HG02981 (cell line): ENCODE measurements around the gene SMG1.
"Not testable (repeated sequence)": the region's sequence is repeated elsewhere in the genome, so short reads cannot be mapped to it uniquely, and the experiment has no call there.

ENCODE experiments used
- ATAC-seq: cut with Tn5 transposase; IDR thresholded peaks from one replicate; pipeline ENCODE4 v1.9.1; 2021; ENCODE audit warnings: mild to moderate bottlenecking, moderate library complexity; ENCODE audit not compliant: unreplicated experiment

Gene SMG1

GRCh38 chr16:18936727-18937340 is 10.6 kb upstream of the SMG1 start:
- no peak for ATAC-seq

DNA sequence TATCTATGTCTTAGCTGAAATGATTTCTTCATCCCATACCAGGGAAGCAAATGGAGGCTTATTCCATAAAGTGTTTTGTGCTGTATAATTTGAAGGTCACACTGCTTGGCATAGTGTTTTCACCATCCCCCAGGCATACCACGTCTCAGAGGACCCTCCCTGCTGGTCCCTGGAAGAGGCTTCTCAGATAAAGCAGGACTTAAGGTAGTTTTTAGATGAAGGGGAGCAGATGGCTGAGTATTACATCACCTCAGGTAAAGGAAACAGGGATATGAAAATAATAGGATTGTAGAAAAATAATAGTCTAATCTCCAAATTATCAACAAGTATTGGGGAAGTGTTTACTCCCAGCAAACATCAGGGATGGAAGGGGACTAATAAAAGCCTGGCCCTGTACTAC is 7.3 kb upstream of the SMG1 start:
- no peak for ATAC-seq

DNA sequence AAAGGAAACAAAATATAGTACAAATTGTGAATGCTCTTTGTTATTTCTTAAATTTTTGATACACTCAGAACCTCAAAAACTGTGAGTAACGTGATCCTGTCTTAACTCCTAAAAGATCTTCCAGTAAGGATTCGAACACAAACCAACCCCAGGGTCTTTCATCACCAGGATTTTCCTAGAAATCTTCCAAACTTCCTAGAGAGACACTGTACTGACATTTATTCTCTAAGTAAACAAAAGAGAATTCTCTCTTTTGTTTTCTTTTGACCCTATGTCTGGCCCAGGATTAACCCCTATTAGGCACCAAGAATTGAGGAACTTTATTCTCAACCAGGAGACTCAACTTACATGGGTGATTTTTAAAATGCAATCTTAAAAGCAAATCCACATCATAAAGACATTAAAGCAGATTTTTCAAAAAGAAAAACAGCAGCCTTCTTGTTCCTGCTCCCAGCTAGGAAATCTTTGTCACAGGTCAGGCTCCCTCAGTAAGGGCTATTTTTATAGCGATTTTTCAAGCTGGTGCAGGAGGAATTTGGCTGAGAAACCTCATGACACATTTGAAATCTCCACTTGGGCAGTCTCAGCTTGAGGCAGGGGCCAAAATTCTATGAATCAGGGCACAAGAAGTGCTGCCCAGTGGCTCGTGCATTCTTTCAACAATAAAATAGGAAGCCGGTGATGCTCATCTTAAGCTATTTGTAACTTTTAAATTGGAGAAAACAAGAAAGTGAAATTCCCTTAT is 6.2 kb upstream of the SMG1 start:
- no peak for ATAC-seq

DNA sequence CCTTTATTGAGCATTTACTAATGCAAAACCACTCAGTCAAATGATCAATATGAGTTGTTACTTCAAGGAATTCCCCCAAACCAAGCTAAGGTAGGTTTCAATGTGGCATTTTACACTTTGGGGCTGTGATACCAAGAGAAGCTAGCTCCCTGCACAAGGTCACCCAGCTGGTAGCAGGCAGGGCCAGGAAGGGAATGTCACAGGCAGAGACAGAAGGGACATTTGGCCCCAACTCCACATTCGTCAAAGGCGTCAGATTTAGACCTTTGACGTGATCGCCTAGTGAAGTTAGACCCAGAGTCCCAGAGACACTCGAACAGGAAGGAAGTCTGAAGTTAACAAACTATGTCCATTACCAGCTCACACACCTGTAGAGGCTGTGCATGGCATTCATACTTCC is 5.5 kb upstream of the SMG1 start:
- no peak for ATAC-seq

GRCh38 chr16:18930095-18930494 is 3.9 kb upstream of the SMG1 start:
- ATAC-seq: not testable (repeated sequence)

GRCh38 chr16:18928073-18928472 is 1.9 kb upstream of the SMG1 start:
- not testable (repeated sequence) for ATAC-seq

- ATAC-seq: peak; percentile 50
Observed at GRCh38 chr16:18925215-18925985, 808 bp downstream of the SMG1 start.

DNA sequence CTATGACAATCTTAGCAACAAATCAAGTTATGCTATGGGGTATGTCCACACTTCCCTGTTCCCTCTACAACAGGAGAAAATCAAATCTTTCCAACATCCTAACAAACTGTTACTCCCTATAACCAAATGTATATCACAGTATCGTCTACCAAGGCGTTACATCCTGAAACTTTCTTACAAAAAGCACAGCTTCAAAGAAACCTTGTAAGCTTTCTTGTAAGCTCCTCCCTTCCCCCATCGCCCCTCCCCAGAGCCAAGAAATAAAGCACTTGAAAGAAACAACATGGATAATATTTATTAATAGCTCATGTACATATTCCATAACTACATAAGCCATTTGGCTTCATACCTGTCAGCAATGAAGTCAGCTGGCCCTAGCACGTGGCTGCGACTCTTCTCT is 2.3 kb downstream of the SMG1 start:
- not testable (repeated sequence) for ATAC-seq

- not testable (repeated sequence) for ATAC-seq
Observed at GRCh38 chr16:18923124-18923523, 3.1 kb downstream of the SMG1 start.

GRCh38 chr16:18909585-18909984 is 16.6 kb downstream of the SMG1 start:
- not testable (repeated sequence) for ATAC-seq

DNA sequence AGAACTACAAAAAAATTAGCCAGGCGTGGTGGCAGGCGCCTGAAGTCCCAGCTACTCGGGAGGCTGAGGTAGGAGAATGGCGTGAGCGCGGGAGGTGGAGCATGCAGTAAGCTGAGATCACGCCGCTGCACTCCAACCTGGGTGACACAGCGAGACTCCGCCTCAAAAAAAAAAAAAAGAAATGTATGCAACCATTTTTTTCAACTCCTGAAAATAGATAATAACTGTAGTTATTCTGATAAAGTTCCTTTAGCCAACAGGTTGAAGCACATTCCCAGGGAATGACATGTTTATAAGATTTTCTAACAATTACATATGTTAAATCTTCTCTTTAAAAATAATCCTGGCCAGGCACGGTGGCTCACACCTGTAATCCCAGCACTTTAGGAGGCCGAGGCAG is 17.5 kb downstream of the SMG1 start:
- not testable (repeated sequence) for ATAC-seq

DNA sequence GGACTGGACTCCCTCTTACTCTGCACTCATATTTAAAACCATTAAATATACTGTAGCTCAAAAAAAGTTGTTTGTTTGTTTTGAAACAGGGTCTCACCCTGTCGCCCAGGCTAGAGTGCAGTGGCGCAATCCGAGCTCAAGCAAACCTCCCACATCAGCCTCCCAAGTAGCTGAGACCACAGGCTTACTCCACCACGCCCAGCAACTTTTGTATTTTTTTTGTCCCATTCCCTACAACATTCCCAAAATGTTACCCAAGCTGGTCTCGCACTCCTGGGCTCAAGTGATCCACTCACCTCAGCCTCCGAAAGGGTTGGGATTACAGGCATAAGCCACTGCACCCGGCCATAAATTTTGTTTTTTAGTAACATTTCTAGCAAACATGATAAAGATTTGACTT is 23.4 kb downstream of the SMG1 start:
- ATAC-seq: not testable (repeated sequence)

DNA sequence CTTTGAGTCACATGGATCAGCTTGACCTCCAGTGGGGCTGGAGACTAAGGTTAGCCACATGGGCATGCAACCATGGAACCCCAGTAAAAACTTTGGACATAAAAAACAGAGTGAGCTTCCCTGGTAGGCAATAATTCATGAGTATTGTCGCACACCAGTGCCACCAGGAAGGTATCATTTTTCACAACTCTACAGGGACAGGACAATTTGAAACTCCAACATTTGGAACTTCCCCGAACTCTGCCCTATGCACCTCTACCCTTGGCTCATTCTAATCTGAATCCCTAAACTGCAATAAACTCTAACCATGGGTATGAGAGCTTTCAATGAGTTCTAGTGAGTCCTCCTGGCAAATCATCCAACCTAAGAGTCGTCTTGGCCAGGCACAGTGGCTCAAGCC is 24.2 kb downstream of the SMG1 start:
- not testable (repeated sequence) for ATAC-seq

GRCh38 chr16:18901194-18901593 is 25.0 kb downstream of the SMG1 start:
- not testable (repeated sequence) for ATAC-seq

GRCh38 chr16:18884456-18884855 is 41.8 kb downstream of the SMG1 start:
- ATAC-seq: not testable (repeated sequence)

DNA sequence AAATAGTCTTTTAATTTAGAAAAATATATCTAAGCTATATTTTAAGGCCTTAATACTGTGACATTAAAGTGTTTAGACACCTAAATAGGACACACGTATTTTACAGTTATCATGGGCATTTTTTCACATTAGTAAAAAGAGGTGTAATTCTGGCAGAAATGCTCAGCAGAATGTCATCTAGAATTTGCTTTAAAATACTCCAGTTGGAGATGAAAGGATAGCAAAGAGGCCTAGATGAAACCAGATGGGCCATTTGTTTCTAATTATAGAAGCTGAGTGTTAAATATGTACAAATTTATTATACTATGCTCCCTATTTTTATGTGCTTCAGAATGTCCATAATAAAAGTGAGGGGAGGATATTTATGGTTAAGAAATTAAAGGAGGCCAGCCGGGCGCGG is 48.5 kb downstream of the SMG1 start:
- ATAC-seq: not testable (repeated sequence)

DNA sequence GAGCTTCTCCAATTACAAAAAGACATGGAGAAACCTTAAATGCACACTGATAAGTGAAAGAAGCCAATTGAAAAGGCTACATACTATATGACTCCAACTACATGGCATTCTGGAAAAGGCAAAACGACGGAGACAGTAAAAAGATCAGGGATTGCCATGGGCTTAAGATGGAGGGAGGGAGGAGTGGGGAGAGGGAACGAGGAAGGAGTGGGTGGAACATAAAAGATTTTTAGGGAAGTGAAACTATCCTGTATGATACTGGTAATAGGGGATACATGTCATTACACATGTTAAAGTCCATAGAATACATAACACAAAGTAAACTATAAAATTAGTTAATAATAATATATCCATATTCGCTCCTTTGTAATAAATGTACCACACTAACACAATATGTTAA is 48.9 kb downstream of the SMG1 start:
- ATAC-seq: not testable (repeated sequence)

DNA sequence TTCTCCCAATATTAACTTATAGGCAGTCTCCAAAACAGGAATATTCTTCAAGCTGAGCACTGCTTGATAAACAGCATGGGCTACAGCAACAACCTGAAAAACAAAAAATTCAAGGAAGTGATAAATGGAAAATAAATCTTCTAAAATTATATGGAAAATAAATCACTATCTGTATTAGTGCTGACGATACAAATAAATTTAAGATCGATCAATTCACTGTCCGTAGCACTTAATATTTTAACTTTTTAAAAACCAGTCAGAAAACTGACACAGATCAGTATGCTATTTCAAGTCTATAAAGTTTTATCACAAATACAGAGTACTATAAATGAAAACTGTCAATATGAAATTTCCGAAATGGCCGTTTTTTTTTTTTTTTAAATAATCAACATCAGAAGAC is 49.9 kb downstream of the SMG1 start:
- not testable (repeated sequence) for ATAC-seq

DNA sequence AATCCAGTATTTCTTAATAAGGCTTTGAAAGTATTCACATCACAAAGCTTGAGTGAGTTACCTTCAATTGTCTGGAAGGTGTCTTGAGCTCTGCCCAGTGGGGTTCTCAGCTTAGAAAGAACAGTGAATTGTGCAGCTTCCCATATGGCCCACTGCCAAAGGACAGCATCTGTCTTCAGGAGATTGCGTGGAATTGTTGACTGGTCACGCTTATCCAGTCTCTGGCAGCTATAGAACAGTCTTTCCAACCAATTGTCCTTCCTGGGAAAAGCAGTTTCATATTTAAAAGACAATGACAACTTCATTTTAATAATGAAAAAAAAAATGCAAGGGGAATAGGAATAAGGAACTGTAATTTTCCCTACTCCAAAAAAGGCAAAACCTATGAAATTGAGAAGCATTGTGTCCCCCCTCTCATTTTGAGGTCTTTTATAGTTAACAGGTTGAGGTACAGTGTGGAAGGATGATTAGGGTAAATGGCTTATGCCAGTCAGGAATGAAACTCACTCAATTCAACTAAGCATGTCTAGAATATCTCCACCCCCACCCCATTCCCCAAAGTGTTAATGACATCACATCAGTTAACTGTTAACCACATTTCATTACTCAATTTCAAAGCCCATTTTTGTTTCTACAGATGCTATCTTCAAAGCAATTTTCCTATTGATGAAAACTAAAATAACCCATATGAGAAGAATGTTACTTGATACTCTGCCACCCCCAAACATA is 57.0 kb downstream of the SMG1 start:
- not testable (repeated sequence) for ATAC-seq

DNA sequence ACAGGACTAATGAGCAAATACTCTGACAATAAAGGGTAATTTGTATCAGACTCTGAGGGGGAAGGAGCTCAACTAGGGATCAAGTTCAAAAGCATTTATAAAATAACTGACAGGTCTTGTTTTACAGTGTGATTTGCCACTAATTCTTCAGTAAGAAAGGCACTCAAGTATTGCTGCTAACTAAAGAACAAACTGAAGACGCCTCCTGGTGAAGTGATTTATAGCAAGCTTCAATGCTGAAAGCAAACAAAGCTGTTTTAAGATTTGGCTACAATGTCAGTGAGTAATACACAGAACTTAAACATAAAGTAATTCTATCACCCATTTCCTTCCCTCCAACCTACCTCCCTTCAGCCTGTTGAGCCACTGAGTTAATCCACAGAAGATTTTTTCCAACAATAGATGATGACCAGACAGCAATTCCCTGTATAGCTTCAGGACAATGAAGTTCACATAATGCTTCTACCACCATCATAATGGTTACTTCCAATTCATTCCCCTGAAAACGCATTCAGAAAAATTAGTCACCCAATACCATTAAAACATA is 59.9 kb downstream of the SMG1 start:
- ATAC-seq: not testable (repeated sequence)

GRCh38 chr16:18862891-18863290 is 63.3 kb downstream of the SMG1 start:
- ATAC-seq: not testable (repeated sequence)
